GM12874 (cell line): ENCODE results near the gene RFC4.

Experiments used
- TF ChIP-seq, protein P1 (sequence below): IDR thresholded peaks from 2 replicates; pipeline ENCODE4 v1.5.1; 2011; ENCODE audit warnings: low read depth, mild to moderate bottlenecking, control low read depth, low read length, moderate library complexity; ENCODE audit not compliant: insufficient read depth

Gene RFC4

DNA sequence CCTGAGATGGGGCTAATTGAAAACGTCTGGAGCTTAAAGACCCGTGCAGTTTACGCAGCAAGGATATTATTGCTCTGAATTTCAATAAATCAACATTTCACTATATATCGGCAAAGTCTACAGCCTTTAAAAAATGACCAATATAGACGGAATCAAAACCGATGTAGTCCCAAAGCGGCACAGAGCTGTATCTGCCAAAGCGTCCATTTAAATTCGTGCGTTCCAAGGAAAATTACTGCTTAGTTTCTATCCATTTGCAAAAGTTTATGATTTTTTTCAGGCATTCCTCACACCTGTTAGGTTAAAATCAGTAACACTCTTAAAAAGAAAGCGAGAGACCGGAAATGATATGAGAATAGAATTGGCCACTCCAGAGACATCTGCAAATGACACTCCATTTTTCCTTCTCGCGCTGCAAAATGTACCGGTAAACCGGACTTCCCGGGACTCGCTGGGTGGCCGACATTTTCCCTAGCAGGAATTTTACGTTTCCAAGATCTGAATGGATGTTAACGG is 23.7 kb downstream of the RFC4 start:
- TF ChIP-seq, protein P1, sequence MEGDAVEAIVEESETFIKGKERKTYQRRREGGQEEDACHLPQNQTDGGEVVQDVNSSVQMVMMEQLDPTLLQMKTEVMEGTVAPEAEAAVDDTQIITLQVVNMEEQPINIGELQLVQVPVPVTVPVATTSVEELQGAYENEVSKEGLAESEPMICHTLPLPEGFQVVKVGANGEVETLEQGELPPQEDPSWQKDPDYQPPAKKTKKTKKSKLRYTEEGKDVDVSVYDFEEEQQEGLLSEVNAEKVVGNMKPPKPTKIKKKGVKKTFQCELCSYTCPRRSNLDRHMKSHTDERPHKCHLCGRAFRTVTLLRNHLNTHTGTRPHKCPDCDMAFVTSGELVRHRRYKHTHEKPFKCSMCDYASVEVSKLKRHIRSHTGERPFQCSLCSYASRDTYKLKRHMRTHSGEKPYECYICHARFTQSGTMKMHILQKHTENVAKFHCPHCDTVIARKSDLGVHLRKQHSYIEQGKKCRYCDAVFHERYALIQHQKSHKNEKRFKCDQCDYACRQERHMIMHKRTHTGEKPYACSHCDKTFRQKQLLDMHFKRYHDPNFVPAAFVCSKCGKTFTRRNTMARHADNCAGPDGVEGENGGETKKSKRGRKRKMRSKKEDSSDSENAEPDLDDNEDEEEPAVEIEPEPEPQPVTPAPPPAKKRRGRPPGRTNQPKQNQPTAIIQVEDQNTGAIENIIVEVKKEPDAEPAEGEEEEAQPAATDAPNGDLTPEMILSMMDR: no peak

DNA sequence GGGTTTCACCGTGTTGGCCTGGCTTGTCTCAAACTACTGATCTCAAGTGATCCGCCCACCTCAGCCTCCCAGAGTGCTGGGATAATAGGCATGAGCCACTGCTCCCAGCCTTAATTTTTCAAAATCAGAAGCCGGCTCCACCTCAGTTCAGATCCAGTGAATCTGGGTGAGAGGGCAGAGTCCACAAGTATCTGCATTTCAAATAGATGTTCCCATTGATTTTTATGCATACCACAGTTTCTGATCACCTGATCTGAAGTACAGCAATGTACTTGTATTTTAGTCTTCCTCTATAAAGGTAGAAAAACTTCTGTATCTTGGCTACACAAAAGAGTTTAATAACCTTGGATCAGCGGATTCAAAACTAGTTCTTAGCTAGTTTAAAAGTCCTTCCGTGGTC is 27.1 kb downstream of the RFC4 start:
- TF ChIP-seq, protein P1: no peak

DNA sequence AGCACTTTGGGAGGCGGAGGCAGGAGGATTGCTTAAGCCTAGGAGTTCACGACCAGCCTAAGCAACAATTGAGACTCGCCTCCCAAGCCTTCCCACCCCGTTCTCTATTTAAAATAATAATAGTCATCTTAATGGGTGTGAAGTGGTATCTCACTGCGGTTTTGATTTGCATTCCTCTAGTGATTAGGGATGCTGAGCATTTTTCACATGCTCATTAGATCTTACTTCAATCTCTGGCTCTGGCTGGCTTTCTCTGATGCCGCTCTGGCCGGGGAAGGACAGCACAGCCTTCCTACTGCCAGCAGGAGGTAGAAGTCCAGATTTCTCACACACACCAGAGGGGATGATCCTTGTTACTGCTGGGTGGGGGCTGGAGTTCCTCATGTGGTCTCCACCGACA is 30.3 kb downstream of the RFC4 start:
- TF ChIP-seq, protein P1: no peak

DNA sequence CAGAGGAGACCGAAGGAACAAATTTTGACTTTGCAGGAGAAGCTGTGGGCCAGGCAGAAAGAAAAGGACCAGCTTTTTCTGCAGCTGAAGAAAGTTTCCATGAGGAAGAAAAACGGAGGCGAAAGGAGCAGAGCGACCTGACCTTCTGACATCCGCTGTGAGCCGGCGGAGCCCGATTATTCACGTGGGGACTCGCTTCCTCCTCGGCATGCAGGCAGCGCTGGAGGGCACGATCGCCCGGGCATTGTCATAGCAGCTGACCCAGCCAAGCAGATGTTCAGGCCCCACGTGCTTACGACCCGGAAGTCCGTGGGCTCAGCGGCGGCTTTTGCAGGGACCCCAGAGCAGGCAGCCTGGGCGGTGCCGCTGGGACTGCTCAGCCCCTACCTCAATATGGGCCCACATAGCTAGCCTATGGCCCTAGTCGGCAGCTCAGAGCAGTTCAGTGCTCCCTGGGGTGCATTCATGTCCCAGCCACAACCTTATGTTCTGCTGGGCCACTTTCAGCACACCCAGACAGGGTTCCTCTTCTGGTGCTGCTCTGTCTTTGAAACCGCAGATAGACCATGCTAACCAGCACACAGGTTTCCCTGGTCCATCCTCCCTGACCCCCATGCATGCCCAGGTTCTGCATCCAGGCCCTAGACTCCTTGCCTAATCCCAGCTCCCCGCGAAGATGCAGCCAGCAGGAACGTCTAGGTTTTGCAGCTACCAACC is 33.4 kb downstream of the RFC4 start:
- TF ChIP-seq, protein P1: no peak

DNA sequence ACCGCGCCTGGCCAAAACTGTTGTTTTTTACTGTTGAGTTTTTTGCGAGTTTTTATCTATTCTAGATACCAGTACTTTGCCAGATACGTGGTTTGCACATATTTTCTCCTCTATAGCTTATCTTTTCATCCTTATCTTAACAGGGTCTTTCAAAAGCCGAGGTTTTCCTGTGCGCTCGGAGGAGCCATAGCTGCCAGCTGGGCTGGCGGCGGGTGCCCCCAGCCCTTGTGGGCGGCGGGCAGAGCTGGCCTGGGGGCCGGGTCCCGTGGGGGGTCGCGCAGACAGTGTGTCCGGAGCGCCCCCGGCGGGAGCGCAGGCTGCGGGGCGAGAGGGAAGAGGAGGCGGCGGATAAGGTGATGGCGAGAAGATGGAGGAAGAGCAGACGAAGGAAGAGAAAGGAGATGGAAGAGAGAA is 34.0 kb downstream of the RFC4 start:
- TF ChIP-seq, protein P1: no peak

DNA sequence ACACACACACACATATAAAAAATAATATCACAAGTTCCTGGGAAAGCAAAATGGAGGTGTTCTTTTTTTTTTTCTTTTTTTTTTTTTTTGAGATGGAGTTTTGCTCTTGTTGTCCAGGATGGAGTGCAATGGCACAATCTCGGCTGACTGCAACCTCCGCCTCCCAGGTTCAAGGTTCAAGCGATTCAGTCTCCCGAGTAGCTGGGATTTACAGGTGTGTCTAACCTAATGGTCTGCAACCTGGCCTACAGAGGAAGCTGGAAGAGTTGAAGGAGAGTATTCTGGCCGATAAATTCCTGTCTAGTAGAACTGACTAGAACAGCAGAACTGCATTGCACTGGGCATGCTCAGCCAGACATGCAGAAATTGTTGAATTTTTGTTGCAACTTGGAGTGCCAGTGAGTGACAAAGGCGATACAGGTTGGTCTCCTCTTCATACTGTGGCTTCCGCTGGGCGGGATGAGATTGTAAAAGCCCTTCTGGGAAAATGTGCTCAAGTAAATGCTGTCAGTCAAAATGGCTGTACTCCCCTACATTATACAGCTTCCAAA is 45.3 kb downstream of the RFC4 start:
- TF ChIP-seq, protein P1: no peak

DNA sequence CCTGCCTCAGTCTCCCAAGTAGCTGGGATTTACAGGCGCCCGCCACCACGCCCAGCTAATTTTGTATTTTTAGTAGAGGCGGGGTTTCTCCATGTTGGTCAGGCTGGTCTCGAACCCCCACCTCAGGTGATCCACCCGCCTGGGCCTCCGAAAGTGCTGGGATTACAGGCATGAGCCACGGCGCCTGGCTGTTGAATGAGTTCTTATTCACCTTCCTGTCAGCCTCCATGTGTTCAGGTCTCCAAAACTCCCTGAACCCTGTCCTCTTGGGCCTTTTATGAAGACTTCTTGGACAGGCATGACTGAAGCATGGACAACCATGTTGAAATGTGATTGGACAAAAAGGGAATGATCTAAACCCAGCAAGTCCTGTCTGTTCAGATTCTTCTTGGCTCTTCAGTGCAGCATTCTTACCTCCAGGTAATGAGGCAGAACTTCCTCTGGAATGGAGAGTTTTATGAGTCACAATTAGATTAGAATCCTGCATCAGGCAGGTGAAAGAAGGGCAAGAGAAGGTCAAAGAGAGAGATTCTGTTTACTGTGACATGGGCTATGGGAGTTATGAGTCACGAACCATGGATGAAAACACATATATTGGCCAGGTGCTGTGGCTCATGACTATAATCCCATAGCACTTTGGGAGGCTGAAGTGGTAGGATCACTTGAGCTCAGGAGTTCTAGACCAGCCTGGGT is 46.0 kb downstream of the RFC4 start:
- TF ChIP-seq, protein P1: no peak
